Eye (tissue), 1 donor: ENCODE results near the gene XPC.

ENCODE experiments used
- DNase-seq: peaks from one replicate; pipeline ENCODE4 v3.0.0-alpha.2; 2015

XPC gene

GRCh38 chr3:14206548-14207177, 28.3 kb upstream of the XPC start:
- DNase-seq, result no peak

GRCh38 chr3:14204515-14205284, 26.3 kb upstream of the XPC start:
- DNase-seq, result no peak

GRCh38 chr3:14203521-14204079, 25.2 kb upstream of the XPC start:
- DNase-seq, result peak; percentile 91

GRCh38 chr3:14202874-14203520, 24.6 kb upstream of the XPC start:
- DNase-seq, result no peak

- no peak for DNase-seq
Measured at GRCh38 chr3:14201940-14202684, 23.7 kb upstream of the XPC start.

- no peak for DNase-seq
Measured at GRCh38 chr3:14200841-14201240, 22.4 kb upstream of the XPC start.

GRCh38 chr3:14200276-14200675, 21.9 kb upstream of the XPC start:
- no peak for DNase-seq

- no peak for DNase-seq
Measured at GRCh38 chr3:14199641-14200040, 21.2 kb upstream of the XPC start.

GRCh38 chr3:14194865-14195264, 16.5 kb upstream of the XPC start:
- DNase-seq, result no peak

GRCh38 chr3:14188041-14188754, 9.8 kb upstream of the XPC start:
- no peak for DNase-seq

- no peak for DNase-seq
Measured at GRCh38 chr3:14186854-14187458, 8.6 kb upstream of the XPC start.

GRCh38 chr3:14183015-14183577, 4.7 kb upstream of the XPC start:
- DNase-seq, result no peak

GRCh38 chr3:14181253-14181652, 2.9 kb upstream of the XPC start:
- no peak for DNase-seq

- no peak for DNase-seq
Measured at GRCh38 chr3:14179795-14180194, 1.4 kb upstream of the XPC start.

- DNase-seq, result no peak
Measured at GRCh38 chr3:14179114-14179465, 689 bp upstream of the XPC start.

- no peak for DNase-seq
Measured at GRCh38 chr3:14177580-14178246, 688 bp downstream of the XPC start.

GRCh38 chr3:14175383-14176037, 2.9 kb downstream of the XPC start:
- DNase-seq, result no peak

- no peak for DNase-seq
Measured at GRCh38 chr3:14174483-14174882, 3.9 kb downstream of the XPC start.

- no peak for DNase-seq
Measured at GRCh38 chr3:14172496-14172895, 5.9 kb downstream of the XPC start.

- DNase-seq, result peak; percentile 11
Measured at GRCh38 chr3:14170531-14171159, 7.8 kb downstream of the XPC start.
